Measurements from ENCODE around the gene GNAS-AS1.

GRCh38 chr20:58852543-58853271, 2.0 kb upstream of the GNAS-AS1 start, which contains the start of gene GNAS:
- TF ChIP-seq POLR2A (IDR thresholded peaks at IDR 0.05; ENCODE audit: low read depth, low read length) (no peak), POLR2AphosphoS5 (IDR thresholded peaks at IDR 0.05; ENCODE audit: low read depth, low read length) (no peak)
